Measurements from ENCODE around the gene ZP4. TPM values are rescaled to one million over a fixed set of nuclear protein-coding genes. Genes with fewer than 3 reads are reported as not detected.

Gene ZP4
- total RNA-seq, 1 experiment from 2014 or later: not detected

GRCh38 chr1:237834048-237834447 is 56.7 kb downstream of the ZP4 start:
- Histone ChIP-seq H3K36me3 (ENCODE audit: insufficient read depth, low read length, poor library complexity, severe bottlenecking) (no peaks in the 10 kb centered on the region), H3K9me3 (ENCODE audit: low read depth, low read length, poor library complexity, severe bottlenecking) (no peaks in the 10 kb centered on the region), H3K4me3 (ENCODE audit: low read depth, low read length, poor library complexity, severe bottlenecking) (no peak overlapping the region), H3K27me3 (replicated peaks; ENCODE audit: insufficient read depth, low read depth, low read length, poor library complexity) (no peaks in the 10 kb centered on the region), H3K27ac (ENCODE audit: low read depth, low read length, poor library complexity, severe bottlenecking) (no peak overlapping the region), H3K4me1 (ENCODE audit: insufficient read depth, low read length, poor library complexity, severe bottlenecking) (no peaks in the 10 kb centered on the region)
- BruUV-seq (replicated peaks): no TSS peak
- TF ChIP-seq CTCF (conservative IDR thresholded peaks at IDR 0.05; ENCODE audit: low read depth, low read length) (no peak), EZH2 (IDR thresholded peaks at IDR 0.05; ENCODE audit: borderline replicate concordance, low read depth, low read length, poor library complexity, severe bottlenecking) (no peak)
- intact Hi-C loops (cut with micrococcal nuclease; ENCODE audit: unreplicated experiment): no loop called here
- POLR2A ChIA-PET (ENCODE audit: low non-redundant PET): no interaction called here
- DNase-seq (ENCODE audit: low spot score): no peak
- CTCF ChIA-PET: no interaction called here

- no peaks in the 10 kb centered on the region for H3K9me3 ChIP-seq (ENCODE audit: low read depth, low read length, poor library complexity, severe bottlenecking)
- no peak overlapping the region for H3K27ac ChIP-seq (ENCODE audit: low read depth, low read length, poor library complexity, severe bottlenecking)
- intact Hi-C loops (cut with micrococcal nuclease; ENCODE audit: unreplicated experiment): no loop called here
- BruUV-seq (replicated peaks): no TSS peak
- no peaks in the 10 kb centered on the region for H3K36me3 ChIP-seq (ENCODE audit: insufficient read depth, low read length, poor library complexity, severe bottlenecking)
- DNase-seq (ENCODE audit: low spot score): no peak
- POLR2A ChIA-PET (ENCODE audit: low non-redundant PET): no interaction called here
- CTCF ChIA-PET: no interaction called here
- H3K27me3 ChIP-seq (replicated peaks; ENCODE audit: insufficient read depth, low read depth, low read length, poor library complexity): no peaks in the 10 kb centered on the region
- TF ChIP-seq EZH2 (IDR thresholded peaks at IDR 0.05; ENCODE audit: borderline replicate concordance, low read depth, low read length, poor library complexity, severe bottlenecking) (no peak), CTCF (conservative IDR thresholded peaks at IDR 0.05; ENCODE audit: low read depth, low read length) (no peak)
- H3K4me3 ChIP-seq (ENCODE audit: low read depth, low read length, poor library complexity, severe bottlenecking): no peak overlapping the region
- no peaks in the 10 kb centered on the region for H3K4me1 ChIP-seq (ENCODE audit: insufficient read depth, low read length, poor library complexity, severe bottlenecking)
Observed at GRCh38 chr1:237832858-237833257, 57.9 kb downstream of the ZP4 start.

All from A673 (cell line).